Measurements from ENCODE around the gene PIMREG.

GRCh38 chr17:6457688-6458459 is 13.6 kb downstream of the PIMREG start:
- TF ChIP-seq CTCF (IDR thresholded peaks at IDR 0.05; ENCODE audit: low read depth, low read length, poor library complexity, severe bottlenecking) (no peak), EZH2phosphoT487 (IDR thresholded peaks at IDR 0.05; ENCODE audit: borderline replicate concordance, low read length) (no peak)
